SU-DHL-6 (cell line): ENCODE data around the gene TOLLIP.

Experiments
- H2AFZ ChIP-seq: fragments of 200-600 bp; sonication (generic); 2 replicates; pipeline ENCODE4 v1.6.1; 2014; ENCODE audit warnings: low read depth, mild to moderate bottlenecking, moderate library complexity, mixed read lengths, antibody characterized with exemption, low read length; ENCODE audit not compliant: severe bottlenecking
- H3F3A ChIP-seq: fragments of 200-600 bp; shearing (Covaris generic); 2 replicates; pipeline ENCODE4 v1.6.0; 2016; ENCODE audit warnings: antibody characterized with exemption, mild to moderate bottlenecking; ENCODE audit not compliant: insufficient read depth
- H3K27ac ChIP-seq: fragments of 200-600 bp; sonication (generic); 2 replicates; pipeline ENCODE4 v1.5.1; 2016; ENCODE audit warnings: low read depth, mild to moderate bottlenecking, low read length, moderate library complexity, mixed read lengths
- H3K27me3 ChIP-seq: fragments of 200-600 bp; sonication (generic), shearing (Covaris generic); 2 replicates; pipeline ENCODE4 v1.6.0; 2014; ENCODE audit warnings: mild to moderate bottlenecking, low read length
- H3K36me3 ChIP-seq: fragments of 200-600 bp; sonication (generic); 2 replicates; pipeline ENCODE4 v1.6.1; 2014; ENCODE audit warnings: mild to moderate bottlenecking, low read length, mixed read lengths
- H3K4me2 ChIP-seq: fragments of 300-600, 200-600 bp; shearing (Covaris generic), sonication (generic); 2 replicates; pipeline ENCODE4 v1.6.0; 2014; ENCODE audit warnings: low read length, low read depth, mild to moderate bottlenecking; ENCODE audit not compliant: poor library complexity, severe bottlenecking
- H3K4me3 ChIP-seq: fragments of 200-600 bp; sonication (generic); 2 replicates; pipeline ENCODE4 v1.5.1; 2014; ENCODE audit warnings: antibody characterized with exemption, low read length, mild to moderate bottlenecking, mixed read lengths; ENCODE audit not compliant: insufficient read depth, poor library complexity, severe bottlenecking
- H3K79me2 ChIP-seq: fragments of 200-600 bp; sonication (generic); 2 replicates; pipeline ENCODE4 v1.6.1; 2014; ENCODE audit warnings: mild to moderate bottlenecking, low read length, moderate library complexity; ENCODE audit not compliant: insufficient read depth
- H3K9ac ChIP-seq: fragments of 200-600 bp; sonication (generic); 2 replicates; pipeline ENCODE4 v1.7.0; 2014; ENCODE audit warnings: mild to moderate bottlenecking, low read length
- H3K9me2 ChIP-seq: fragments of 200-600 bp; sonication (generic); replicated peaks from 2 replicates; pipeline ENCODE4 v1.6.1; 2014; ENCODE audit warnings: low read length; ENCODE audit not compliant: insufficient read depth
- H3K9me3 ChIP-seq: fragments of 200-600 bp; sonication (generic); 2 replicates; pipeline ENCODE4 v1.6.1; 2014; ENCODE audit warnings: low read length, mixed read lengths; ENCODE audit not compliant: insufficient read depth
- H4K20me1 ChIP-seq: fragments of 200-600 bp; sonication (generic); 2 replicates; pipeline ENCODE4 v1.6.1; 2014; ENCODE audit warnings: low read depth, mild to moderate bottlenecking, antibody characterized with exemption, low read length, moderate library complexity, mixed read lengths
- EZH2phosphoT487 ChIP-seq: fragments of 200-600 bp; sonication (generic), shearing (Covaris generic); conservative IDR thresholded peaks from 2 replicates; pipeline ENCODE4 v1.6.1; 2018; ENCODE audit warnings: mild to moderate bottlenecking, antibody characterized with exemption, low read length, moderate library complexity, mixed read lengths
- TF ChIP-seq, protein P1 (sequence below): fragments of 200-600 bp; sonication (generic); IDR thresholded peaks from one replicate; pipeline ENCODE4 v1.5.1; 2017; ENCODE audit warnings: antibody characterized with exemption, mild to moderate bottlenecking, low read length, moderate library complexity; ENCODE audit not compliant: insufficient read depth, poor library complexity, severe bottlenecking

The TOLLIP gene

DNA sequence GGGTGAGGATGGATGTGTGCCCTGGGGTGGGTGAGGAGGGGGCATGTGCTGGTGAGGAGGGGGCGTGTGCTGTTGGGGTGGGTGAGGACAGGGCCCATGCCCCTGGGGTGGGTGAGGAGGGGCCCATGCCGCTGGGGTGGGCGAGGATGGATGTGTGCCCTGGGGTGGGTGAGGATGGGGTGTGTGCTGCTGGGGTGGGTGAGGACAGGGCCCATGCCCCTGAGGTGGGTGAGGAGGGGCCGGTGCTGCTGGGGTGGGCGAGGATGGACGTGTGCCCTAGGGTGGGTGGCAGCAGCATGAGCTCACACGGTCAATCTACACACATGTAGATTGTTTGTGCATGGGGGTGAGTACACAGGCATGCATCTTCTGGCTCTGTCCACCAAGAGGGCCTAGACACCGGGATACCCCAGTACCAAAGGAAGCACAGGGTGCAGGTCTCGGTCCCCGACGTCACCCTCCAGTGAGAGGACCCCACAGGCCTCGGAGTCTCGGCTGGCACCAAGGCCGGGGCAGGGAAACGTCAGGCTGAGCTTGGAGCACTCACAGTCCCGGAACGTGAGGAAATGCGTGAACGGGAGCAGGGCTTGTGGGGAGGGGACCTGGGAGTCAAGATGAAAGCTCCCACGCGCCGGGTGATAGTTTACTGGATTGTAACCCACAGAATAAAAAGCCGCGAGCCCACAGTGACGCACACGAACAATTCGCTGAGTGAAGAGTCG lies 37.4 kb upstream of the TOLLIP start:
- Histone ChIP-seq H3K27me3 (no peaks in the 10 kb centered on the region), H3K4me2 (no peak overlapping the region), H4K20me1 (no peaks in the 10 kb centered on the region), H3K4me3 (no peak overlapping the region), H3K9me3 (no peaks in the 10 kb centered on the region), H2AFZ (no peak overlapping the region), H3K79me2 (no peaks in the 10 kb centered on the region), H3K27ac (no peak overlapping the region), H3K9me2 (no peaks in the 10 kb centered on the region), H3F3A (no peaks in the 10 kb centered on the region), H3K36me3 (no peaks in the 10 kb centered on the region), H3K9ac (no peak overlapping the region)
- TF ChIP-seq, protein P1, sequence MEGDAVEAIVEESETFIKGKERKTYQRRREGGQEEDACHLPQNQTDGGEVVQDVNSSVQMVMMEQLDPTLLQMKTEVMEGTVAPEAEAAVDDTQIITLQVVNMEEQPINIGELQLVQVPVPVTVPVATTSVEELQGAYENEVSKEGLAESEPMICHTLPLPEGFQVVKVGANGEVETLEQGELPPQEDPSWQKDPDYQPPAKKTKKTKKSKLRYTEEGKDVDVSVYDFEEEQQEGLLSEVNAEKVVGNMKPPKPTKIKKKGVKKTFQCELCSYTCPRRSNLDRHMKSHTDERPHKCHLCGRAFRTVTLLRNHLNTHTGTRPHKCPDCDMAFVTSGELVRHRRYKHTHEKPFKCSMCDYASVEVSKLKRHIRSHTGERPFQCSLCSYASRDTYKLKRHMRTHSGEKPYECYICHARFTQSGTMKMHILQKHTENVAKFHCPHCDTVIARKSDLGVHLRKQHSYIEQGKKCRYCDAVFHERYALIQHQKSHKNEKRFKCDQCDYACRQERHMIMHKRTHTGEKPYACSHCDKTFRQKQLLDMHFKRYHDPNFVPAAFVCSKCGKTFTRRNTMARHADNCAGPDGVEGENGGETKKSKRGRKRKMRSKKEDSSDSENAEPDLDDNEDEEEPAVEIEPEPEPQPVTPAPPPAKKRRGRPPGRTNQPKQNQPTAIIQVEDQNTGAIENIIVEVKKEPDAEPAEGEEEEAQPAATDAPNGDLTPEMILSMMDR: no peak
- TF ChIP-seq EZH2phosphoT487: no peak

DNA sequence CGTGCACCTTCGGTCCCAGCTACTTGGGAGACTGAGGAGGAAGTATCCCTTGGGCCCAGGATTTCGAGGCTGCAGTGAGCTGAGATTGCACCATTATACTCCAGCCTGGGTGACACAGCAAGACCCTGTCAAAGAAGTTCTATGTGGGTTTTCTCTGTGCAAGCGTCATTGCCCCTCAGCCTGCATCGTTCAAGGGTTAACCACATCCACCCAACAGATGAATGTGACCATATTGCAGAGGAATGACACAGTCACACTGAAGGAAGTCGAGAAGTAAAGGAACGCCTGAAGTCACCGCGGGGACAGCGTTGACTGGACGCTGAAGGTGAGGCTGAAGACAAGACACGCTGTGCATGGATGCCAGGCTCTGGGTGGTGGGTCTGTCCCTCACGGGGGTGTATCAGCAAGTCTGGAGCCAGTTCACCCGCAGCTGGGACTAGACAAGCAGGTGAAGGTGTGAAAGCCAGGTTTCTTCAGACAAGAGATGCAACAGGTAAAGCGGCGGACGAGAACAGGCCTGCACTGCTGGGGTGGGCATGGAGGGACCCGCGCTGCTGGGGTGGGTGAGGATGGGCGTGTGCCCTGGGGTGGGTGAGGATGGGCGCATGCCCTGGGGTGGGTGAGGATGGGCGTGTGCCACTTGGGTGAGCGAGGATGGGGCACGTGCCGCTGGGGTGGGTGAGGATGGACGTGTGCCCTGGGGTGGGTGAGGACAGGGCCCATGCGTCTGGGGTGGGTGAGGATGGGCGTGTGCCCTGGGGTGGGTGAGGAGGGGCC lies 36.5 kb upstream of the TOLLIP start:
- no peaks in the 10 kb centered on the region for H3K9me3 ChIP-seq

DNA sequence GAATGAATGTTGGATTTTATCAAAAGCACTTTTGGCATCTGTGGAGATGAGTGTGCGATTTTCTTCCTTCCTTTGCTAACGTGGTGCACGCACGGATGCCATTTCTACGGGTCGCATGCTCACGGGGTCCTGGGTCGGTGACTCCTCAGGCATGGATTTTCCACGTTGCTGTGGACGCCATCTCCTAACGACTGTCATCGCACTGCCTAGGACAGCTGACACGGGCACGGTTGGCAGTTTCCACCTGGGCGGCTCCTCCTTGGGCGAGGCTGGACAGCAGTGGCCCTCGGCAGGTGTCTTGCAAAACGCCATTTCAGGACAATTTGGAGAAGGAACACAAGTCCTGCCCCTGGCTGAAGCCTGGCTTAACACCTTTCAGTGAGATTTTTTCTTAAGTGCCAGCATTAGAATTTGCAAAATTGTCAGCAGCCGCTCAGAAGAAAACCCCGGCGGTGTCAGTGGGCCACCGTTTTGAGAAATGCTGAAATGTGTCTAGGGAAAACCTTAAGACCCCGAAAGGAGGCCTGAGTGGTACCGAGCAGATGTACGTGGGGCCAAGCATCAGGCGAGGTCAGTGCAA lies 34.7 kb upstream of the TOLLIP start:
- Histone ChIP-seq H4K20me1 (no peaks in the 10 kb centered on the region), H3K79me2 (no peaks in the 10 kb centered on the region), H3K9me2 (no peaks in the 10 kb centered on the region), H3K4me2 (no peak overlapping the region), H3K9ac (no peak overlapping the region), H3K27ac (no peak overlapping the region), H3K9me3 (no peaks in the 10 kb centered on the region), H3K27me3 (no peaks in the 10 kb centered on the region), H3K36me3 (no peaks in the 10 kb centered on the region), H2AFZ (no peak overlapping the region), H3F3A (no peaks in the 10 kb centered on the region), H3K4me3 (no peak overlapping the region)
- TF ChIP-seq, protein P1: no peak
- no peak for TF ChIP-seq EZH2phosphoT487

More for the DNA sequence above, 36.5 kb upstream of the TOLLIP start:
- Histone ChIP-seq H3K27me3 (no peaks in the 10 kb centered on the region), H3K27ac (no peak overlapping the region), H3K4me2 (no peak overlapping the region), H3F3A (no peaks in the 10 kb centered on the region), H3K9me2 (no peaks in the 10 kb centered on the region), H4K20me1 (no peaks in the 10 kb centered on the region), H3K9ac (no peak overlapping the region), H3K4me3 (no peak overlapping the region), H2AFZ (no peak overlapping the region), H3K79me2 (no peaks in the 10 kb centered on the region), H3K36me3 (no peaks in the 10 kb centered on the region)
- TF ChIP-seq EZH2phosphoT487: no peak
- TF ChIP-seq, protein P1: no peak
